Neural progenitor cell (in vitro differentiated cells): ENCODE data around the gene TRPM3. TPM values are rescaled to one million over a fixed set of nuclear protein-coding genes. Genes with fewer than 3 reads are reported as not detected.
"Not testable (repeated sequence)": the region's sequence is repeated elsewhere in the genome, so short reads cannot be mapped to it uniquely, and the experiment has no call there.

Source experiments
- DNase-seq: peaks from one replicate; pipeline ENCODE4 v3.0.0-alpha.2; 2016; ENCODE audit warnings: low spot score
- H2AFZ ChIP-seq: fragments of 200-600 bp; sonication (generic); replicated peaks from 2 replicates; pipeline ENCODE4 v1.6.1; 2016; ENCODE audit warnings: antibody characterized with exemption
- H3F3A ChIP-seq: fragments of 200-600 bp; sonication (generic); 2 replicates; pipeline ENCODE4 v1.6.1; 2016; ENCODE audit warnings: antibody characterized with exemption, low read depth
- H3K27ac ChIP-seq: fragments of 200-600 bp; sonication (generic); 2 replicates; pipeline ENCODE4 v1.5.1; 2016; ENCODE audit warnings: mild to moderate bottlenecking
- H3K27me3 ChIP-seq: fragments of 200-600 bp; sonication (generic); 2 replicates; pipeline ENCODE4 v1.6.1; 2016; ENCODE audit warnings: mild to moderate bottlenecking, moderate library complexity
- H3K36me3 ChIP-seq: fragments of 200-600 bp; sonication (generic); 2 replicates; pipeline ENCODE4 v1.5.1; 2016
- H3K4me1 ChIP-seq: fragments of 200-600 bp; sonication (generic); 2 replicates; pipeline ENCODE4 v1.6.1; 2016; ENCODE audit warnings: mixed run types
- H3K4me2 ChIP-seq: fragments of 200-600 bp; sonication (generic); 2 replicates; pipeline ENCODE4 v1.6.1; 2016
- H3K4me3 ChIP-seq: fragments of 200-600 bp; sonication (generic); 2 replicates; pipeline ENCODE4 v1.5.1; 2016
- H3K79me2 ChIP-seq: fragments of 200-600 bp; sonication (generic); 2 replicates; pipeline ENCODE4 v1.6.1; 2016; ENCODE audit warnings: low read depth
- H3K9ac ChIP-seq: fragments of 200-600 bp; sonication (generic); 2 replicates; pipeline ENCODE4 v1.6.1; 2016
- H3K9me3 ChIP-seq: fragments of 200-600 bp; sonication (generic); 2 replicates; pipeline ENCODE4 v1.5.1; 2016; ENCODE audit warnings: low read depth
- H4K20me1 ChIP-seq: fragments of 200-600 bp; sonication (generic); 2 replicates; pipeline ENCODE4 v1.6.1; 2016; ENCODE audit warnings: low read depth
- H3K27ac Mint-ChIP-seq: 3 replicates; pipeline ENCODE4 v1.8.0; 2021; ENCODE audit warnings: mixed read lengths
- H3K27me3 Mint-ChIP-seq: 2 replicates; pipeline ENCODE4 v1.8.0; 2022; ENCODE audit warnings: low read depth, mild to moderate bottlenecking, inconsistent platforms, moderate library complexity, mixed read lengths; ENCODE audit not compliant: insufficient read depth
- H3K36me3 Mint-ChIP-seq: 3 replicates; pipeline ENCODE4 v1.8.0; 2021; ENCODE audit warnings: mixed read lengths
- H3K4me1 Mint-ChIP-seq: 3 replicates; pipeline ENCODE4 v1.8.0; 2021; ENCODE audit warnings: mixed read lengths
- H3K4me3 Mint-ChIP-seq: 3 replicates; pipeline ENCODE4 v1.8.0; 2021; ENCODE audit warnings: mild to moderate bottlenecking, moderate library complexity, mixed read lengths
- H3K9me3 Mint-ChIP-seq: 3 replicates; pipeline ENCODE4 v1.8.0; 2020; ENCODE audit warnings: mixed read lengths
- EZH2 ChIP-seq: fragments of 200-600 bp; sonication (generic); IDR thresholded peaks from 2 replicates; pipeline ENCODE4 v1.6.1; 2017; ENCODE audit warnings: antibody characterized with exemption, mild to moderate bottlenecking, moderate library complexity
- EZH2phosphoT487 ChIP-seq: fragments of 200-600 bp; sonication (generic); IDR thresholded peaks from 2 replicates; pipeline ENCODE4 v1.6.1; 2017; ENCODE audit warnings: antibody characterized with exemption
- total RNA-seq: library from RNA; depleted of rRNA; stranded (reverse); fragments of >200 nt; gene quantifications from 2 replicates; pipeline ENCODE4 v1.2.3, GENCODE V29; 2015; ENCODE audit warnings: low replicate concordance
- TF ChIP-seq, protein P1 (sequence below): fragments of 200-600 bp; sonication (generic); IDR thresholded peaks from 2 replicates; pipeline ENCODE4 v1.5.1; 2017; ENCODE audit warnings: antibody characterized with exemption, mild to moderate bottlenecking

The TRPM3 gene
- total RNA-seq, 1 donor from 2014 or later = 37.2 TPM

DNA sequence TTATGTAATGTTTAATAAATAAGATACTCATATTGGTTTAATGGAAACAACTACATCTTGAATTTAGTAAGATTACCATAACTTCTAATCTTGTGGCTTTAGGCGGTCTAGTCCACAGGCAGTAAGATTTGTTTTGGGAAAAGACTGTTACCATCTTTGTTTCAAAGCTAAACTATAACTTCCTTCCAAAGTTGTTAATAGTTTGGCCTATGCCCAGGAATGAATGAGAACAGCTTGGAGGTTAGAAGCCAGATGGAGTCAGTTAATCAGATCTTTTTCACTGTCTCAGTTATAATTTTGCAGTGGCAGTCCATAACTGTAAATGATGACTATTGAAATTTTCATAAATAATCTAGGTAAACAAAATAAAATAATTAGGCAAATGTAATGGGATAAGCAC is 465.1 kb downstream of the TRPM3 start:
- Histone ChIP-seq H3K4me3 (no peak overlapping the region), H3K4me2 (no peak overlapping the region), H3K27me3 (no peaks in the 10 kb centered on the region), H4K20me1 (no peaks in the 10 kb centered on the region), H2AFZ (no peak overlapping the region), H3K9me3 (peaks cover 15% of the 10 kb centered on the region), H3K9ac (no peak overlapping the region), H3K4me1 (no peaks in the 10 kb centered on the region), H3K36me3 (no peaks in the 10 kb centered on the region), H3K79me2 (no peaks in the 10 kb centered on the region), H3F3A (no peaks in the 10 kb centered on the region), H3K27ac (no peak overlapping the region)
- Mint-ChIP-seq H3K4me3 (no peak overlapping the region), H3K27me3 (peaks cover 2% of the 10 kb centered on the region), H3K9me3 (peaks cover 31% of the 10 kb centered on the region), H3K4me1 (peaks cover 3% of the 10 kb centered on the region), H3K36me3 (peaks cover 20% of the 10 kb centered on the region), H3K27ac (no peak overlapping the region)
- DNase-seq = no peak
- TF ChIP-seq, protein P1, sequence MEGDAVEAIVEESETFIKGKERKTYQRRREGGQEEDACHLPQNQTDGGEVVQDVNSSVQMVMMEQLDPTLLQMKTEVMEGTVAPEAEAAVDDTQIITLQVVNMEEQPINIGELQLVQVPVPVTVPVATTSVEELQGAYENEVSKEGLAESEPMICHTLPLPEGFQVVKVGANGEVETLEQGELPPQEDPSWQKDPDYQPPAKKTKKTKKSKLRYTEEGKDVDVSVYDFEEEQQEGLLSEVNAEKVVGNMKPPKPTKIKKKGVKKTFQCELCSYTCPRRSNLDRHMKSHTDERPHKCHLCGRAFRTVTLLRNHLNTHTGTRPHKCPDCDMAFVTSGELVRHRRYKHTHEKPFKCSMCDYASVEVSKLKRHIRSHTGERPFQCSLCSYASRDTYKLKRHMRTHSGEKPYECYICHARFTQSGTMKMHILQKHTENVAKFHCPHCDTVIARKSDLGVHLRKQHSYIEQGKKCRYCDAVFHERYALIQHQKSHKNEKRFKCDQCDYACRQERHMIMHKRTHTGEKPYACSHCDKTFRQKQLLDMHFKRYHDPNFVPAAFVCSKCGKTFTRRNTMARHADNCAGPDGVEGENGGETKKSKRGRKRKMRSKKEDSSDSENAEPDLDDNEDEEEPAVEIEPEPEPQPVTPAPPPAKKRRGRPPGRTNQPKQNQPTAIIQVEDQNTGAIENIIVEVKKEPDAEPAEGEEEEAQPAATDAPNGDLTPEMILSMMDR = no peak
- no peak for TF ChIP-seq EZH2phosphoT487
- no peak for TF ChIP-seq EZH2

DNA sequence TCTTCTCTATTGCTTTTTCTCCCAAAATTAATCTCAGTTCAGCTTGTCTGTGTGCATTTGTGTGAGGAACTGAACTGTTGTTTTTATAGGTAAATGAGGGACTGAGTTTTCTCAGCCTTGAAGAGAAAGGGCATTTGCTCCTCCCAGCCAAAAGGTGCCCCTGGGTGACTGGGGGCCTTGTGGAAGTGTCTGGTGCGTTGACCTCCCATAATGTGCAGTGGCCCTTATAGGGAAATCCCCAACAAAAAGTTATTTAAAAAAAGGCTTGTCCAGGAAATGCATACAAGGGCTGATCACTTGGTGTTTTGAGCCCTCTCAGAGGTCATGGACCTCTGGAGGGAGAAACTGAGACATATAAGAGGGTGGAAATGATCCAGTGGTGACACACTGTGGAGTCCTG is 467.3 kb downstream of the TRPM3 start:
- Mint-ChIP-seq H3K4me1 (peaks cover 3% of the 10 kb centered on the region), H3K9me3 (peaks cover 27% of the 10 kb centered on the region), H3K27ac (no peak overlapping the region), H3K27me3 (peaks cover 2% of the 10 kb centered on the region), H3K4me3 (no peak overlapping the region), H3K36me3 (peaks cover 20% of the 10 kb centered on the region)
- H3K4me1 ChIP-seq = no peaks in the 10 kb centered on the region
- H3K27me3 ChIP-seq = no peaks in the 10 kb centered on the region
- no peak overlapping the region for H2AFZ ChIP-seq
- H3K27ac ChIP-seq = no peak overlapping the region
- no peaks in the 10 kb centered on the region for H3F3A ChIP-seq
- no peaks in the 10 kb centered on the region for H4K20me1 ChIP-seq
- peaks cover 7% of the 10 kb centered on the region for H3K9me3 ChIP-seq
- H3K36me3 ChIP-seq = no peaks in the 10 kb centered on the region
- no peak overlapping the region for H3K4me3 ChIP-seq
- DNase-seq = no peak
- no peak overlapping the region for H3K4me2 ChIP-seq
- TF ChIP-seq EZH2 (no peak), EZH2phosphoT487 (no peak)
- TF ChIP-seq, protein P1 = no peak
- H3K79me2 ChIP-seq = no peaks in the 10 kb centered on the region
- no peak overlapping the region for H3K9ac ChIP-seq

DNA sequence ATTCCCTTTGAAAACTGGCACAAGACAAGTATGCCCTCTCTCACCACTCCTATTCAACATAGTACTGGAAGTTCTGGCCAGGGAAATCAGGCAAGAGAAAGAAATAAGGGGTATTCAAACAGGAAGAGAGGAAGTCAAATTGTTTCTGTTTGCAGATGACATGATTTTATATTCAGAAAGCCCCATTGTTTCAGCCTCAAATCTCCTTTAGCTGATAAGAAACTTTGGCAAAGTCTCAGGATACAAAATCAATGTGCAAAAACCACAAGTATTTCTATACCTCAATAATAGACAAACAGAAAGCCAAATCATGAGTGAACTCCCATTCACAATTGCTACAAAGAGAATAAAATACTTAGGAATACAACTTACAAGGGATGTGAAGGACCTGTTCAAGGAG is 476.8 kb downstream of the TRPM3 start:
- H3K27ac ChIP-seq, H2AFZ ChIP-seq, H3K27me3 ChIP-seq, H3F3A ChIP-seq, H3K27me3 Mint-ChIP-seq, H3K36me3 ChIP-seq, H3K27ac Mint-ChIP-seq, H3K4me3 Mint-ChIP-seq, H3K4me2 ChIP-seq, H3K79me2 ChIP-seq, DNase-seq, H3K4me3 ChIP-seq, H3K36me3 Mint-ChIP-seq, H3K9me3 ChIP-seq, H4K20me1 ChIP-seq, H3K9ac ChIP-seq: not testable (repeated sequence)
- peaks cover 19% of the 10 kb centered on the region for H3K9me3 Mint-ChIP-seq
- peaks cover 24% of the 10 kb centered on the region for H3K4me1 ChIP-seq
- peaks cover 16% of the 10 kb centered on the region for H3K4me1 Mint-ChIP-seq

DNA sequence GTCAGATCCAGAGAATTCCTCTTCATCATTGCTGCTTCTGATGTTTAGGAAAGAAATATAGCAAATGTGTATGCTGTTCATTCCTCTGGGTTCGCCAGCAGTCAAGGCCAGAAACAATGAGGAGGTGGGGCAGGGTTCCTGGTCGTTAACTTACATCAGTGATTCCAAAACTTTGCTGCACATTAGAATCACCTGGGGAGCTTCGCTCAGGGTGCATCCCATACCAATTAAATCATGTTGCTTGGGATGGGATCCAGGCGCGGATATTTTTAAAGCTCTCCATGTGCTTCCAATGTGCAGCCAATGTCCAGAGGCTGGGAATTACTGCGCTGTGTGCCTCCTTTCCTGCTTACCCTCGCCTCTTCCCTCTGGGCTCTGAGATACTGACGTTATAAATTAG is 479.1 kb downstream of the TRPM3 start:
- no peak overlapping the region for H3K4me3 Mint-ChIP-seq
- Histone ChIP-seq H3K9ac (no peak overlapping the region), H3K4me3 (no peak overlapping the region), H3K27ac (peak overlapping the region; percentile 63), H3K36me3 (no peaks in the 10 kb centered on the region), H3K4me2 (no peak overlapping the region), H4K20me1 (no peaks in the 10 kb centered on the region), H2AFZ (no peak overlapping the region), H3K4me1 (peaks cover 33% of the 10 kb centered on the region), H3K9me3 (no peaks in the 10 kb centered on the region), H3K27me3 (no peaks in the 10 kb centered on the region), H3K79me2 (no peaks in the 10 kb centered on the region), H3F3A (no peaks in the 10 kb centered on the region)
- H3K9me3 Mint-ChIP-seq = peaks cover 11% of the 10 kb centered on the region
- H3K4me1 Mint-ChIP-seq = peaks cover 16% of the 10 kb centered on the region
- H3K27ac Mint-ChIP-seq = no peak overlapping the region
- no peaks in the 10 kb centered on the region for H3K36me3 Mint-ChIP-seq
- DNase-seq = no peak
- H3K27me3 Mint-ChIP-seq = no peaks in the 10 kb centered on the region
- TF ChIP-seq EZH2phosphoT487 (no peak), EZH2 (no peak)
- TF ChIP-seq, protein P1 = no peak
